HepG2 (cell line): ENCODE data around the gene MDP1. TPM values are rescaled to one million over a fixed set of nuclear protein-coding genes. Genes with fewer than 3 reads are reported as not detected.
A peak's percentile ranks its signal among the peaks of the same experiment; 100 is the strongest.

Source experiments
- ARID5B ChIP-seq: IDR thresholded peaks from 2 replicates; pipeline ENCODE4 v1.4.0; 2020; ENCODE audit warnings: mild to moderate bottlenecking, missing genetic modification reagents
- ARNTL ChIP-seq: sonication (generic); formaldehyde crosslinking; IDR thresholded peaks from 2 replicates; pipeline ENCODE4 v1.4.0; 2020; ENCODE audit warnings: mild to moderate bottlenecking, missing genetic modification reagents
- CC2D1A ChIP-seq: sonication (generic); formaldehyde crosslinking; IDR thresholded peaks from 2 replicates; pipeline ENCODE4 v1.8.1; 2023; ENCODE audit warnings: mild to moderate bottlenecking, missing genetic modification reagents
- EP300 ChIP-seq, 3 experiments: sonication (generic) in 1 of 3; formaldehyde crosslinking in 1 of 3; IDR thresholded peaks; 2 replicates each; pipeline versions ENCODE4 v1.5.1 to v1.6.1; 2011 to 2020; ENCODE audit warnings: low read depth in 2 of 3, low read length in 2 of 3, borderline replicate concordance in 1 of 3, improper control_type of control experiment in 1 of 3, mild to moderate bottlenecking in 1 of 3, missing genetic modification reagents in 1 of 3, moderate library complexity in 1 of 3
- FOSL1 ChIP-seq: sonication (generic); formaldehyde crosslinking; IDR thresholded peaks from 2 replicates; pipeline ENCODE4 v1.9.0; 2021; ENCODE audit warnings: missing genetic modification reagents, borderline replicate concordance
- FOXJ3 ChIP-seq: sonication (generic); formaldehyde crosslinking; IDR thresholded peaks from 2 replicates; pipeline ENCODE4 v1.4.0; 2020; ENCODE audit warnings: missing genetic modification reagents, mild to moderate bottlenecking, borderline replicate concordance
- KLF13 ChIP-seq: sonication (generic); formaldehyde crosslinking; IDR thresholded peaks from 2 replicates; pipeline ENCODE4 v1.4.0; 2020; ENCODE audit warnings: mild to moderate bottlenecking, missing genetic modification reagents
- KLF9 ChIP-seq: IDR thresholded peaks from 2 replicates; pipeline ENCODE4 v1.6.1; 2016; ENCODE audit warnings: low read depth
- MATR3 ChIP-seq: sonication (generic); formaldehyde crosslinking; IDR thresholded peaks from 2 replicates; pipeline ENCODE4 v1.4.0; 2020; ENCODE audit warnings: missing genetic modification reagents
- NFIB ChIP-seq: sonication (generic); formaldehyde crosslinking; IDR thresholded peaks from 2 replicates; pipeline ENCODE4 v1.9.0; 2021; ENCODE audit warnings: missing genetic modification reagents, mild to moderate bottlenecking, borderline replicate concordance
- PRDM4 ChIP-seq: sonication (generic); formaldehyde crosslinking; IDR thresholded peaks from 2 replicates; pipeline ENCODE4 v1.9.0; 2021; ENCODE audit warnings: missing genetic modification reagents, borderline replicate concordance
- SMYD3 ChIP-seq: sonication (generic); formaldehyde crosslinking; IDR thresholded peaks from 2 replicates; pipeline ENCODE4 v1.8.1; 2023; ENCODE audit warnings: mild to moderate bottlenecking, missing genetic modification reagents
- ZNF496 ChIP-seq: sonication (generic); formaldehyde crosslinking; IDR thresholded peaks from 2 replicates; pipeline ENCODE4 v1.8.1; 2023; ENCODE audit warnings: mild to moderate bottlenecking, moderate library complexity, missing genetic modification reagents; ENCODE audit not compliant: insufficient replicate concordance
- ZNF570 ChIP-seq: sonication (generic); formaldehyde crosslinking; IDR thresholded peaks from 2 replicates; pipeline ENCODE4 v1.4.0; 2020; ENCODE audit warnings: mild to moderate bottlenecking, missing genetic modification reagents, borderline replicate concordance
- ZNF615 ChIP-seq: sonication (generic); formaldehyde crosslinking; IDR thresholded peaks from 2 replicates; pipeline ENCODE4 v1.5.0; 2020; ENCODE audit warnings: mild to moderate bottlenecking, missing genetic modification reagents, borderline replicate concordance
- ZNF652 ChIP-seq: IDR thresholded peaks from 2 replicates; pipeline ENCODE4 v1.6.1; 2016; ENCODE audit warnings: low read depth, borderline replicate concordance
- ZNF709 ChIP-seq: sonication (generic); formaldehyde crosslinking; IDR thresholded peaks from 2 replicates; pipeline ENCODE4 v1.5.0; 2020; ENCODE audit warnings: mild to moderate bottlenecking, missing genetic modification reagents
- ZNF710 ChIP-seq: sonication (generic); formaldehyde crosslinking; IDR thresholded peaks from 2 replicates; pipeline ENCODE4 v1.5.0; 2020; ENCODE audit warnings: mild to moderate bottlenecking, missing genetic modification reagents, borderline replicate concordance
- polyA plus RNA-seq, 8 experiments: library from polyadenylated mRNA; depleted of rRNA in 3 of 8; stranded (reverse) in 7 of 8; unstranded in 1 of 8; fragments of >200 nt; fragmentation: Illumina TruSeq in 4 of 8; extraction: Trizol in 4 of 8; gene quantifications; 2 replicates each; pipeline versions ENCODE4 v1.2.1 to v1.2.3, GENCODE V29; 2011 to 2016; ENCODE audit warnings: low read depth in 4 of 8, missing spikeins in 1 of 8, mixed read lengths in 1 of 8; ENCODE audit not compliant: insufficient read depth in 1 of 8
- total RNA-seq, 5 experiments: library from RNA; depleted of rRNA; stranded (reverse); fragments of >200 nt; fragmentation: Illumina TruSeq; extraction: Trizol; gene quantifications; 2 replicates each; pipeline ENCODE4 v1.2.3, GENCODE V29; 2016; ENCODE audit warnings: low read depth in 1 of 5
- TF ChIP-seq, protein P1 (sequence below): sonication (generic); formaldehyde crosslinking; IDR thresholded peaks from 2 replicates; pipeline ENCODE4 v1.4.0; 2020; ENCODE audit warnings: missing genetic modification reagents

MDP1 gene
- total and polyA plus RNA-seq, 2 of the 13 experiments (the other 11 are each of a cell fraction or from before 2014, with no cell fraction given) = 44.1 to 48.7 TPM

GRCh38 chr14:24231263-24232120 lies 15.6 kb upstream of the MDP1 start (continued):
- TF ChIP-seq NFIB (no peak), ZNF615 (CRISPR knock-in tag) (peak; percentile 95; the same call in 1 of the 2 replicates), ARID5B (no peak; the same call in 1 of the 2 replicates), MATR3 (CRISPR knock-in tag) (no peak), FOSL1 (no peak), ZNF709 (CRISPR knock-in tag) (peak; percentile 49; the same call in 1 of the 2 replicates), SMYD3 (CRISPR knock-in tag) (peak; percentile 30; the same call in 1 of the 2 replicates), ZNF570 (peak; percentile 32; the same call in 1 of the 2 replicates), EP300 (IDR thresholded peaks at IDR 0.05; ENCODE audit: low read depth in 2 of 2, low read length in 2 of 2) (no peak), EP300 (CRISPR knock-in tag; IDR thresholded peaks at IDR 0.05; ENCODE audit: borderline replicate concordance) (no peak), ARNTL (peak; percentile 51; the same call in 1 of the 2 replicates), ZNF710 (no peak), PRDM4 (CRISPR knock-in tag) (peak; percentile 52; the same call in 1 of the 2 replicates), ZNF652 (CRISPR knock-in tag) (no peak), KLF9 (CRISPR knock-in tag) (0 out of 2 replicates have a peak, but pooled peaks have one; percentile 24), FOXJ3 (CRISPR knock-in tag) (no peak), CC2D1A (CRISPR knock-in tag) (no peak), ZNF496 (CRISPR knock-in tag) (no peak), KLF13 (CRISPR knock-in tag) (peak; percentile 65; the same call in 1 of the 2 replicates)
- TF ChIP-seq, protein P1, sequence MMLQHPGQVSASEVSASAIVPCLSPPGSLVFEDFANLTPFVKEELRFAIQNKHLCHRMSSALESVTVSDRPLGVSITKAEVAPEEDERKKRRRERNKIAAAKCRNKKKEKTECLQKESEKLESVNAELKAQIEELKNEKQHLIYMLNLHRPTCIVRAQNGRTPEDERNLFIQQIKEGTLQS (CRISPR knock-in tag) = peak; percentile 40; the same call in 1 of the 2 replicates
